ENCODE data around the gene GNAS-AS1.

GNAS-AS1 gene

DNA sequence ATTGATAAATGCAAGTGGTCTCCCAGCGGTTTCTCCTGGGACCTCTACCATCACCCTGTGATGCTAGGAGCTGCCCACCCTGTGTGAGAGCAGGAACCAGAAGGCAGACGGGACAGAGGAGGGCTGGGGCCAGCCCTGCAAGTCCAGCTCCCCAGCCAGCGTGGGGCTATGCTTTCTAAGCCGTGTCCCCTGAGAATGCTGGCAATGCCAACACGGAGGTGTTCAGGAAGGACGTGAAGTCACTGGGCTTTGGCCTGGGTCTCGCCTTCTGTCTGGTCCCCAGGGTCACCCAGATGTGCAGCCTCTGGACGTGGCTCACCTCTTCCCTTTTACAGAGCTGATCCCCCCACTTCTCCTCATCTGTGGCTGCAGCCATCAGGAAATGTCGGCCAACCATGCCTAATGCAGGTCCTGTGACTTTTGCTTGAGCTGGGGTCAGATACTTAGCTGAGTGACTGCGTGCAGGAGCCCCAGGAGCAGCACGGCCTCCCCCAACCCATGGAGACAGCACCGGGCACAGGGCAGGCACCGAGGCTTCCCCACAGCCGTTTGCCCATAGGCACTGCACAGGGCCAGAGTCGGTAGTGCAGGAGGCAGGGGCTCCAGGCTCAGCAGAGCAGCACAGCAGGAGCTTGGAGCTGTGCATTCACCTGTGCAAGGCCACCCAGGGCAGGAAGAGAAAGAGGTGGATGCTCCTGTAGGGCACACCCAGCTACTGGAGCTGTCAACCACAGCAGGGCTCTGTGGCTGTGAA, 66.2 kb downstream of the GNAS-AS1 start:
- Histone ChIP-seq H3K9me3 (replicated peaks; ENCODE audit: low read length) (no peaks in the 10 kb centered on the region), H3K4me3 (ENCODE audit: low read length) (no peak overlapping the region), H3K4me2 (ENCODE audit: low read length) (no peak overlapping the region), H3K4me1 (ENCODE audit: control insufficient read depth, insufficient read depth, low read length) (no peaks in the 10 kb centered on the region), H3K27me3 (ENCODE audit: control insufficient read depth, insufficient read depth, low read length) (peaks cover 80% of the 10 kb centered on the region), H3K9ac (ENCODE audit: low read depth, low read length) (no peak overlapping the region), H3K36me3 (ENCODE audit: insufficient read depth, low read length) (no peaks in the 10 kb centered on the region)

DNA sequence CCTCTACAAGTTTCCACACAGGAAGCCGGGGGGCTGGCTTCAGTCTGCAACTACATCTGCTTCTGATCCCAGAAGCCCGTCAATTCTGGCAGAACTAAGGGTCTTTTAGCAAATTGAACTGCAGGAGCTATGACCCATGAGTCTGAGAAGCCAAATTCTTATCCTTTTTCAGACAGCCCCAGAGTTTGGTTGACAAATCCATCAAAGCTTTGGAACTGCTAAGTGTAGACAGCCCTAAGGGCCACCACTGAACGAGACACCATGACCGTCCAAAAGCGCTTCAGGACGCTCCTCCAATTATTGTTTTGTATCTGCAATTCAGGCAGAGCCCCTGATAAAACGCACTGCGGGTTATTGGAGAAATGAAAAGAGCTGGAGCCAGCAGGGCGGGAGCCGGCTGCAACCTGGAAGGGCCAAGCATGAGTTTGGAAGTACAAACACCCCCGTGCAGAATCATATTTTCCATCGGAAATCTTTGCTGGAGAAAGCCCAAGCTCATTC, 67.1 kb downstream of the GNAS-AS1 start:
- no peak overlapping the region for H3K9ac ChIP-seq (ENCODE audit: low read depth, low read length)
- no peak overlapping the region for H3K4me3 ChIP-seq (ENCODE audit: low read length)
- no peak overlapping the region for H3K4me2 ChIP-seq (ENCODE audit: low read length)
- no peaks in the 10 kb centered on the region for H3K4me1 ChIP-seq (ENCODE audit: control insufficient read depth, insufficient read depth, low read length)
- H3K36me3 ChIP-seq (ENCODE audit: insufficient read depth, low read length), result no peaks in the 10 kb centered on the region
- H3K9me3 ChIP-seq (replicated peaks; ENCODE audit: low read length), result no peaks in the 10 kb centered on the region
- H3K27me3 ChIP-seq (ENCODE audit: control insufficient read depth, insufficient read depth, low read length), result peaks cover 78% of the 10 kb centered on the region

GRCh38 chr20:58781138-58781537, 69.6 kb downstream of the GNAS-AS1 start:
- no peaks in the 10 kb centered on the region for H3K4me1 ChIP-seq (ENCODE audit: control insufficient read depth, insufficient read depth, low read length)
- no peak overlapping the region for H3K9ac ChIP-seq (ENCODE audit: low read depth, low read length)
- H3K4me3 ChIP-seq (ENCODE audit: low read length), result no peak overlapping the region
- H3K4me2 ChIP-seq (ENCODE audit: low read length), result no peak overlapping the region
- H3K36me3 ChIP-seq (ENCODE audit: insufficient read depth, low read length), result no peaks in the 10 kb centered on the region
- no peaks in the 10 kb centered on the region for H3K9me3 ChIP-seq (replicated peaks; ENCODE audit: low read length)
- peaks cover 74% of the 10 kb centered on the region for H3K27me3 ChIP-seq (ENCODE audit: control insufficient read depth, insufficient read depth, low read length)

DNA sequence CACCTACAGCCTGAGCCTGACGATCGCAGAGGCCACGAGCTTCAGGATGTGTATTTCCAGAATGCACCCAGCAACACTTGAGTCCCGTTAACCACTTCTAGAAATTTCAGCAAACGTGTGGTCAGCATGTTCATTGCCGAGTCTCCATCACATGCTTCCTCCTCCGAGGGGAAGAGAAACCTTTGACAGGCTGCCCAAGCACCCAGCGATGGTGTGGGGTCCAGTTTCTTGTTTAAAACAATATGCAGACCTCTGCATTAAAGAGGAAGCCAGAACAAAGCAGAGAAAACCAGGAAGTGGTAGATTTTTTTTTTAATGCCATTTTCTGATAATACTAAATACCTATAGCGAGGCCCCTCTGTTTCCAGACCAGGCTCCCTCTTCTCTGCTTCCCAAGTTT, 71.9 kb downstream of the GNAS-AS1 start:
- Histone ChIP-seq H3K9me3 (replicated peaks; ENCODE audit: low read length) (no peaks in the 10 kb centered on the region), H3K9ac (ENCODE audit: low read depth, low read length) (no peak overlapping the region), H3K27me3 (ENCODE audit: control insufficient read depth, insufficient read depth, low read length) (peaks cover 70% of the 10 kb centered on the region), H3K4me3 (ENCODE audit: low read length) (no peak overlapping the region), H3K4me2 (ENCODE audit: low read length) (no peak overlapping the region), H3K4me1 (ENCODE audit: control insufficient read depth, insufficient read depth, low read length) (no peaks in the 10 kb centered on the region), H3K36me3 (ENCODE audit: insufficient read depth, low read length) (no peaks in the 10 kb centered on the region)

- Histone ChIP-seq H3K4me1 (ENCODE audit: control insufficient read depth, insufficient read depth, low read length) (no peaks in the 10 kb centered on the region), H3K4me3 (ENCODE audit: low read length) (no peak overlapping the region), H3K4me2 (ENCODE audit: low read length) (no peak overlapping the region), H3K36me3 (ENCODE audit: insufficient read depth, low read length) (no peaks in the 10 kb centered on the region), H3K9me3 (replicated peaks; ENCODE audit: low read length) (no peaks in the 10 kb centered on the region), H3K27me3 (ENCODE audit: control insufficient read depth, insufficient read depth, low read length) (peaks cover 63% of the 10 kb centered on the region), H3K9ac (ENCODE audit: low read depth, low read length) (no peak overlapping the region)
These were observed 73.0 kb downstream of the GNAS-AS1 start for GRCh38 chr20:58777657-58778056.

- Histone ChIP-seq H3K9ac (ENCODE audit: low read depth, low read length) (no peak overlapping the region), H3K4me2 (ENCODE audit: low read length) (no peak overlapping the region), H3K4me3 (ENCODE audit: low read length) (no peak overlapping the region), H3K36me3 (ENCODE audit: insufficient read depth, low read length) (no peaks in the 10 kb centered on the region), H3K27me3 (ENCODE audit: control insufficient read depth, insufficient read depth, low read length) (peaks cover 56% of the 10 kb centered on the region), H3K9me3 (replicated peaks; ENCODE audit: low read length) (no peaks in the 10 kb centered on the region), H3K4me1 (ENCODE audit: control insufficient read depth, insufficient read depth, low read length) (no peaks in the 10 kb centered on the region)
These were observed 74.6 kb downstream of the GNAS-AS1 start for GRCh38 chr20:58776109-58776508.

GRCh38 chr20:58775371-58775770, 75.3 kb downstream of the GNAS-AS1 start:
- no peak overlapping the region for H3K9ac ChIP-seq (ENCODE audit: low read depth, low read length)
- H3K4me1 ChIP-seq (ENCODE audit: control insufficient read depth, insufficient read depth, low read length), result no peaks in the 10 kb centered on the region
- H3K9me3 ChIP-seq (replicated peaks; ENCODE audit: low read length), result no peaks in the 10 kb centered on the region

DNA sequence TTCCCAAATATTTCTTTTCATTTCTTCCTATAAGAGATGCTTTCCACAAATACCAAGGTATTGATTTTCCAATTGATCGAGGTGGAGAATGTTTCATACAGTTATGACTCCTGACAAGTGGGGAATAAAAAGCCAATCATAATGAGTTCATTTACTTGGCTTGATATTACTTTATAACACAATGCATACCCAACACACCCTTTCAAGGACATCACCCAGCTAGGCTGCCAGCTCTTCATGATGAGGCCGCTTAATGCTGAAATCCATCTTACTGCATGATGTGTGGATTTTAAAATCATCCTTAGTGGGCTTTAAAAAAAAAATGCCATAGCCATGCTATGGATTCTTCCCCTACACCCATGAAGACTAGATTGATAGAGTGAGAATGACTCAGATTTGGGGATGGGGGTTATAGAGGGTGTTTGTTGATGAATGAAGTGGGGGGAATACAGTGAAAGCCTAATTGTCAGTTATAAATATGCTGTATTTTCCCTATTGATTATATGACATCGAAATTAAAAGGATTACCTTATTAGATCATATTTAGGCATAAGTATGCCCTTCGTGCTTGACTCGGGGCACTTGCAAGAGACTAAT, 75.9 kb downstream of the GNAS-AS1 start:
- no peak overlapping the region for H3K4me2 ChIP-seq (ENCODE audit: low read length)
- no peak overlapping the region for H3K4me3 ChIP-seq (ENCODE audit: low read length)
- peaks cover 54% of the 10 kb centered on the region for H3K27me3 ChIP-seq (ENCODE audit: control insufficient read depth, insufficient read depth, low read length)
- H3K4me1 ChIP-seq (ENCODE audit: control insufficient read depth, insufficient read depth, low read length), result no peaks in the 10 kb centered on the region
- no peaks in the 10 kb centered on the region for H3K36me3 ChIP-seq (ENCODE audit: insufficient read depth, low read length)
- no peak overlapping the region for H3K9ac ChIP-seq (ENCODE audit: low read depth, low read length)
- H3K9me3 ChIP-seq (replicated peaks; ENCODE audit: low read length), result no peaks in the 10 kb centered on the region

More at GRCh38 chr20:58775371-58775770, 75.3 kb downstream of the GNAS-AS1 start:
- no peak overlapping the region for H3K4me3 ChIP-seq (ENCODE audit: low read length)
- H3K4me2 ChIP-seq (ENCODE audit: low read length), result no peak overlapping the region
- H3K27me3 ChIP-seq (ENCODE audit: control insufficient read depth, insufficient read depth, low read length), result peaks cover 56% of the 10 kb centered on the region
- H3K36me3 ChIP-seq (ENCODE audit: insufficient read depth, low read length), result no peaks in the 10 kb centered on the region

DNA sequence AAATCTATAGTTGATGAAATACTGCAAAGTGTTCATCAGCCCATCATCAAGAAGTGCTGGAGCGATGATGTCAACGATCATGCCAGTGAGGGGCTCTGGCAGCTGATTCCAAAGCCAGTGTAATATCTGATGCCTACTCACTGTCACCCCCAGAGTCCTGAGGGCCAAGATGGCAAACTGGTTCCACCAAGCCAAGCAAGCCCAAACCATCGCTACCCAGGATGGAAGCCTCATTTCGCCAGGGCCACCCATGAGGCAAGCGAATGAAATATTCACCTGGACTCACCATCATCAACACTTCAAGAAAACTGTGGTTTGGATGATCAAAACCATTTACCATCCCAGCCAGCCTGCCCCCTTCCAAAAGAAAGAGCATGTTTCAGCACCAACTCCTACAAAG, 76.5 kb downstream of the GNAS-AS1 start:
- no peaks in the 10 kb centered on the region for H3K9me3 ChIP-seq (replicated peaks; ENCODE audit: low read length)
- H3K27me3 ChIP-seq (ENCODE audit: control insufficient read depth, insufficient read depth, low read length), result peaks cover 55% of the 10 kb centered on the region
- H3K4me1 ChIP-seq (ENCODE audit: control insufficient read depth, insufficient read depth, low read length), result no peaks in the 10 kb centered on the region
- H3K9ac ChIP-seq (ENCODE audit: low read depth, low read length), result no peak overlapping the region
- H3K36me3 ChIP-seq (ENCODE audit: insufficient read depth, low read length), result no peaks in the 10 kb centered on the region
- no peak overlapping the region for H3K4me3 ChIP-seq (ENCODE audit: low read length)
- no peak overlapping the region for H3K4me2 ChIP-seq (ENCODE audit: low read length)

- Histone ChIP-seq H3K9ac (ENCODE audit: low read depth, low read length) (no peak overlapping the region), H3K27me3 (ENCODE audit: control insufficient read depth, insufficient read depth, low read length) (peaks cover 57% of the 10 kb centered on the region), H3K4me2 (ENCODE audit: low read length) (no peak overlapping the region), H3K4me3 (ENCODE audit: low read length) (no peak overlapping the region), H3K4me1 (ENCODE audit: control insufficient read depth, insufficient read depth, low read length) (no peaks in the 10 kb centered on the region), H3K9me3 (replicated peaks; ENCODE audit: low read length) (no peaks in the 10 kb centered on the region), H3K36me3 (ENCODE audit: insufficient read depth, low read length) (no peaks in the 10 kb centered on the region)
These were observed 77.9 kb downstream of the GNAS-AS1 start for GRCh38 chr20:58772786-58773185.

Data from skeletal muscle satellite cell (primary cell).